Limb (tissue), 2 donors: ENCODE data around the gene BLVRA.
"Not testable (repeated sequence)": the region's sequence is repeated elsewhere in the genome, so short reads cannot be mapped to it uniquely, and the experiment has no call there.

ENCODE experiments used
- DNase-seq, 2 donors: peaks; one replicate each; pipeline ENCODE4 v3.0.0-alpha.2; 2016; ENCODE audit errors: extremely low spot score in 2 of 2

The BLVRA gene

GRCh38 chr7:43768887-43769272 lies 10.4 kb downstream of the BLVRA start:
- no peak for DNase-seq

- DNase-seq = no peak
These were observed 10.8 kb downstream of the BLVRA start for GRCh38 chr7:43769281-43769680.

- no peak for DNase-seq
These were observed 11.4 kb downstream of the BLVRA start for GRCh38 chr7:43769791-43770465.

- DNase-seq = no peak
These were observed 12.6 kb downstream of the BLVRA start for GRCh38 chr7:43771128-43771527.

GRCh38 chr7:43771573-43771972 lies 13.1 kb downstream of the BLVRA start:
- DNase-seq = no peak

- DNase-seq = not testable (repeated sequence)
These were observed 14.8 kb downstream of the BLVRA start for GRCh38 chr7:43773268-43773667.

GRCh38 chr7:43775255-43775654 lies 16.8 kb downstream of the BLVRA start:
- DNase-seq = not testable (repeated sequence)

GRCh38 chr7:43778293-43779044 lies 20.0 kb downstream of the BLVRA start:
- not testable (repeated sequence) for DNase-seq

- DNase-seq = no peak
These were observed 20.7 kb downstream of the BLVRA start for GRCh38 chr7:43779045-43779812.

GRCh38 chr7:43781726-43782607 lies 23.5 kb downstream of the BLVRA start:
- DNase-seq = no peak

- no peak for DNase-seq
These were observed 24.5 kb downstream of the BLVRA start for GRCh38 chr7:43782768-43783555.

- DNase-seq = no peak
These were observed 25.6 kb downstream of the BLVRA start for GRCh38 chr7:43784030-43784584.

GRCh38 chr7:43784585-43785087 lies 26.2 kb downstream of the BLVRA start:
- DNase-seq = not testable (repeated sequence)

- DNase-seq = no peak
These were observed 26.9 kb downstream of the BLVRA start for GRCh38 chr7:43785420-43785819.

- DNase-seq = no peak
These were observed 29.3 kb downstream of the BLVRA start for GRCh38 chr7:43787771-43788170.

GRCh38 chr7:43790006-43790405 lies 31.5 kb downstream of the BLVRA start:
- no peak for DNase-seq

- DNase-seq = no peak
These were observed 32.4 kb downstream of the BLVRA start for GRCh38 chr7:43790834-43791233.

GRCh38 chr7:43791665-43792064 lies 33.2 kb downstream of the BLVRA start:
- DNase-seq = no peak

GRCh38 chr7:43792471-43793150 lies 34.1 kb downstream of the BLVRA start:
- DNase-seq = no peak
